ENCODE data around the gene HSPB9.

DNA sequence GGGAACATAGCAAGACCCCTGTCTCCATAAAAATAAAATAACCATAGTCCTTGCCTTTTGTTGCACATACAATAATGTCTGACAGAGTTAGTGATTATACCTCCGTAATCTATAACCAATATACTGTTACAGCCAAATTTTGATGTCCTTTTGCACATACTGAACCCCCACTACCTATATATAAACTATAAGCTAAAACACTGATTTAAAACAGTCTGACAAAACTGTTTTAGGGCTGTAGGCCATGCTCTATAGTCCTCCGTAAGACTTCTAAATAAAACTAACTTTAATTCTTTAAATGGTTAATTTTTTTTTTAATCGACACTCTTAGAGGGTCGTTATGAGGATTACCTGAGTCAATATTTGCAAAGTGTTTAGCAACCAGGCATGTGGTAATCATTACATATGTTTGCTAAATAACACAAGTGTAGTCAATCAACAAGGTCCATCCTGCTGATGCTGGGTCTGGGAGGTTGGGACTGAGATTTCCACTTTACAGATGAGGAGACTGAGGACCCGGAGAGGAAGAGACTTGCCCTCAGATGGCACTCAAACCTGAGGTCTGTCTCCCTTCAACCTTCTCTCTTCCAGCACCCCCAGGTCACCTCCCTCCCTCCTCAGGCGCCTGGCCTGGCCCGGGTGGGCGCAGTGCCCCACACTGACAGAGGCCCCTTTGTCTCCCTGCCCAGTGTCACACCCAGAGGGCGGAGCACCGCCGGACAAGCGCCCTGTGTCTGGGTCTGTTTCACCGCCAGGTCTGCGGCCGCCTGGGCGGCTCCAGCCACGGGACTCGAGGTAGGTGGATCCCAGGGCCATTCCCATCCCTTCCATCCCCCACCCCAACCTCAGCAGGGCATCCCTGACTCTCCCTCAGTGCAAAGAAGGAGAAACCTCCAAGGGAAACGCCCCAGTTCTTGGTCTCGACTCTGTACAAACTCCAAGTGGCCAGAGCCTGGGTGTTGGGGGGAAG is 34.6 kb upstream of the HSPB9 start:
- TF ChIP-seq TAF1 (IDR thresholded peaks at IDR 0.05; ENCODE audit: borderline replicate concordance, low read depth, low read length) (no peak), POLR2AphosphoS5 (IDR thresholded peaks at IDR 0.05; ENCODE audit: low read depth, low read length) (no peak)

All from GM12892 (cell line).